Nephron (organoid): Measurements from ENCODE around the gene MYBPC3.

Experiments used
- H3K27ac Mint-ChIP-seq, 3 experiments: 2 replicates each; pipeline ENCODE4 v1.8.0; 2020; ENCODE audit warnings: mixed read lengths in 3 of 3, mild to moderate bottlenecking in 2 of 3, moderate library complexity in 1 of 3
- H3K27me3 Mint-ChIP-seq: 2 replicates; pipeline ENCODE4 v1.8.0; 2021; ENCODE audit warnings: low read depth, mild to moderate bottlenecking, moderate library complexity, mixed read lengths
- H3K36me3 Mint-ChIP-seq: 2 replicates; pipeline ENCODE4 v1.8.0; 2020; ENCODE audit warnings: low read depth, mixed read lengths
- H3K4me1 Mint-ChIP-seq: 2 replicates; pipeline ENCODE4 v1.8.0; 2020; ENCODE audit warnings: mixed read lengths
- H3K4me3 Mint-ChIP-seq, 3 experiments: 2 replicates each; pipeline ENCODE4 v1.8.0; 2020; ENCODE audit warnings: mild to moderate bottlenecking in 3 of 3, mixed read lengths in 3 of 3, moderate library complexity in 2 of 3
- H3K9me3 Mint-ChIP-seq: 2 replicates; pipeline ENCODE4 v1.8.0; 2020; ENCODE audit warnings: mixed read lengths
- TF ChIP-seq, protein P1 (sequence below), 3 experiments: fragments of 200-600 bp; sonication (generic); IDR thresholded peaks; one replicate each; pipeline ENCODE4 v1.5.0; 2021; ENCODE audit warnings: antibody characterized with exemption in 3 of 3; ENCODE audit not compliant: unreplicated experiment in 3 of 3

The MYBPC3 gene

DNA sequence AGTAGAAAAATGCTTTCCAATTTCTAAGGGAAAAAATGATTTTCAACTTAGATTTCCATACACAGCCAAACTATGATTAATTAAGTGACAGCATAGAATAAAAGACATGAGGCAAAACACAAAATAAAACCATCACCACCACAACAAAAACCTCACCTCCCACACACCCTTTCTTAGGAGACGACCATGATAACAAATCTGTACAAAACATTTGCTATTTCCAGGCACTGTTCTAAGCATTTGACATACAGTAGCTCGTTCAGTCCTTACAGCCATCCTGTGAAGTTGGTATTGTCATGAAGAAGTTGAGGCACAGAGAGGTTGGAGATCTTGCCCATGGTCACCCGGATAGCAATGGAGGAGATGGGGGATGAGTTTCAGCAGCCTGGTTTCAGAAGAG lies 17.2 kb upstream of the MYBPC3 start:
- no peaks in the 10 kb centered on the region for H3K4me1 Mint-ChIP-seq
- H3K36me3 Mint-ChIP-seq, result no peaks in the 10 kb centered on the region
- TF ChIP-seq, protein P1, sequence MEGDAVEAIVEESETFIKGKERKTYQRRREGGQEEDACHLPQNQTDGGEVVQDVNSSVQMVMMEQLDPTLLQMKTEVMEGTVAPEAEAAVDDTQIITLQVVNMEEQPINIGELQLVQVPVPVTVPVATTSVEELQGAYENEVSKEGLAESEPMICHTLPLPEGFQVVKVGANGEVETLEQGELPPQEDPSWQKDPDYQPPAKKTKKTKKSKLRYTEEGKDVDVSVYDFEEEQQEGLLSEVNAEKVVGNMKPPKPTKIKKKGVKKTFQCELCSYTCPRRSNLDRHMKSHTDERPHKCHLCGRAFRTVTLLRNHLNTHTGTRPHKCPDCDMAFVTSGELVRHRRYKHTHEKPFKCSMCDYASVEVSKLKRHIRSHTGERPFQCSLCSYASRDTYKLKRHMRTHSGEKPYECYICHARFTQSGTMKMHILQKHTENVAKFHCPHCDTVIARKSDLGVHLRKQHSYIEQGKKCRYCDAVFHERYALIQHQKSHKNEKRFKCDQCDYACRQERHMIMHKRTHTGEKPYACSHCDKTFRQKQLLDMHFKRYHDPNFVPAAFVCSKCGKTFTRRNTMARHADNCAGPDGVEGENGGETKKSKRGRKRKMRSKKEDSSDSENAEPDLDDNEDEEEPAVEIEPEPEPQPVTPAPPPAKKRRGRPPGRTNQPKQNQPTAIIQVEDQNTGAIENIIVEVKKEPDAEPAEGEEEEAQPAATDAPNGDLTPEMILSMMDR (IDR thresholded peaks at IDR 0.05; ENCODE audit: unreplicated experiment in 3 of 3), result no peak
- H3K9me3 Mint-ChIP-seq, result no peaks in the 10 kb centered on the region
- no peak overlapping the region for H3K27ac Mint-ChIP-seq
- H3K27me3 Mint-ChIP-seq, result peaks cover 6% of the 10 kb centered on the region
- H3K4me3 Mint-ChIP-seq, result no peak overlapping the region

DNA sequence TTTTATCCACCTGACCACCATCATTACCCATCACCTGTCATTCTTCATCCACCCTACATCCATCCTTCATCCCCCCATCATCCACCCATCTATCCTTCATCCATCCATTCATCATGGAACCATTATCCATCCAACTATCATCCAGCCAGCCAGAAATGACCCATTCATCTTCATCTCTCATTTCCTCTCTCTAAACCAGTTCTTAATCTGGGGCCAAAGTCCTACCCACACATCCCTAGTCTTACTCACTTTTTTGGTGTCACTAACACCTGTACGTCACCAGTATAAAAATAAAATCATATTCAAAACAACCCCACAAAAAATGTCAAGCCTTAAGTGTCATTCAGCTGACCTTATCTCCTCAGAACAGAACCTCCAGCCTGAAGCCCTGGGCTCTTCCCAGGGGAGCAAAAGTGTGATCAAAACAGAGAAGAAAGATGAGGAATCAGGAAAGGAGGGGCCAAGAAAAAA lies 13.6 kb upstream of the MYBPC3 start:
- Mint-ChIP-seq H3K36me3 (no peaks in the 10 kb centered on the region), H3K4me1 (no peaks in the 10 kb centered on the region), H3K27ac (no peak overlapping the region), H3K27me3 (no peaks in the 10 kb centered on the region), H3K9me3 (no peaks in the 10 kb centered on the region), H3K4me3 (no peak overlapping the region)
- TF ChIP-seq, protein P1 (IDR thresholded peaks at IDR 0.05; ENCODE audit: unreplicated experiment in 3 of 3), result no peak

DNA sequence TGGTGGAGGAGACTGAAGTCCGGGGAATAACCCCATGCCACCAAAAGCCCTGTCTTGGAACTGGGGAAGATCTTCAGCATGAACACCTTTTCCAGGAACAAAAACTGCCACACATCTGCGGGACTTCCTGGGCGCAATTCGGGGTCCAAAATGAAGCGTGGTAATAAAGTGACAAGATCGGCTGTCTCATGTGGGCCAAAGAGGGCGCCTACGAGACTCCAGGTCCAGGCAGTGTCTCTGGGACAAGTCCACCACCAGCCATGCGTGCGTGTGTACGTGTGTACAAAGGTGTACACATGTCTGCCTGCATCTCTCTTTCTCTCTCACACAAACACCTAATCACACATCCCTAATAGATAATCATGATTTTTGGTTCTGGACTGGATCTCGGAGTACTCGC lies 8.9 kb upstream of the MYBPC3 start:
- H3K9me3 Mint-ChIP-seq, result no peaks in the 10 kb centered on the region
- H3K4me1 Mint-ChIP-seq, result no peaks in the 10 kb centered on the region
- H3K4me3 Mint-ChIP-seq, result no peak overlapping the region
- TF ChIP-seq, protein P1 (IDR thresholded peaks at IDR 0.05; ENCODE audit: unreplicated experiment in 3 of 3), result no peak
- no peaks in the 10 kb centered on the region for H3K27me3 Mint-ChIP-seq
- H3K27ac Mint-ChIP-seq, result no peak overlapping the region
- no peaks in the 10 kb centered on the region for H3K36me3 Mint-ChIP-seq

DNA sequence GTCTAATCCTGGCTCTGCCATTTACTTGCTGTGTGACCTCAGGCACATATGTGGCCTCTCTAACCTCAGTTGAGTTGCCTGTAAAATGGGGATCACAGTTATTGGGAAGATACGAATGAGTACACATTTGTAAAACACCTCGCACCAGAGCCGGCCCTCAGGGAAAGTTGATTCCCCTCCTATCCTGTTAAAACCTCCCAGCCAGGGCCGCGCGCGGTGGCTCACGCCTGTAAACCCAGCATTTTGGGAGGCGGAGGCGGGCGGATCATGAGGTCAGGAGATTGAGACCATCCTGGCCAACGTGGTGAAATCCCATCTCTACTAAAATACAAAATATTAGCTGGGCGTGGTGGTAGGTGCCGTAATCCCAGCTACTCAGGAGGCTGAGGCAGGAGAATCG lies 7.8 kb upstream of the MYBPC3 start:
- H3K36me3 Mint-ChIP-seq, result no peaks in the 10 kb centered on the region
- TF ChIP-seq, protein P1 (IDR thresholded peaks at IDR 0.05; ENCODE audit: unreplicated experiment in 3 of 3), result no peak
- H3K27ac Mint-ChIP-seq, result no peak overlapping the region
- H3K4me3 Mint-ChIP-seq, result no peak overlapping the region
- no peaks in the 10 kb centered on the region for H3K4me1 Mint-ChIP-seq
- no peaks in the 10 kb centered on the region for H3K9me3 Mint-ChIP-seq
- no peaks in the 10 kb centered on the region for H3K27me3 Mint-ChIP-seq

DNA sequence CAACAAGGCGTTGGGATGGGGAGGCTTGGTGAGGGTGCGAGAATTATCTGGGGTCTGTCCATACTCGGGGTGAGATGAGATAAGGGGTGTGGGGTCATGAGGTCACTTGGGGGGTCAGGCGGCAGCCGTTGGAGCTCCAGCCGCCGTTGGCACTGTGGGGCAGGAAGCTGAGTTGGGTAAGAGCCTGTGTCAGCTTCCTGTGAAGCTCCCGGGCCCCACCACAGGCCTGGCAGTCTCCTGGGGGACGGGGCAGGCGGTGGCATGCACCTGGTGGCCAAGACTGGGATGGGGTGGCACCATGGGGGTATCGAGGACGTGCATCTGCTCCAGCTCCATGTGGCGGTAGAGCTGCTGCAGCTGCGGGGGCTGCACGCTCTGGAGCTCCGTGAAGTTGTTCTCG lies 7.1 kb upstream of the MYBPC3 start:
- TF ChIP-seq, protein P1 (IDR thresholded peaks at IDR 0.05; ENCODE audit: unreplicated experiment in 3 of 3), result no peak
- no peaks in the 10 kb centered on the region for H3K27me3 Mint-ChIP-seq
- H3K9me3 Mint-ChIP-seq, result no peaks in the 10 kb centered on the region
- no peaks in the 10 kb centered on the region for H3K36me3 Mint-ChIP-seq
- H3K4me1 Mint-ChIP-seq, result no peaks in the 10 kb centered on the region
- no peak overlapping the region for H3K4me3 Mint-ChIP-seq
- no peak overlapping the region for H3K27ac Mint-ChIP-seq

DNA sequence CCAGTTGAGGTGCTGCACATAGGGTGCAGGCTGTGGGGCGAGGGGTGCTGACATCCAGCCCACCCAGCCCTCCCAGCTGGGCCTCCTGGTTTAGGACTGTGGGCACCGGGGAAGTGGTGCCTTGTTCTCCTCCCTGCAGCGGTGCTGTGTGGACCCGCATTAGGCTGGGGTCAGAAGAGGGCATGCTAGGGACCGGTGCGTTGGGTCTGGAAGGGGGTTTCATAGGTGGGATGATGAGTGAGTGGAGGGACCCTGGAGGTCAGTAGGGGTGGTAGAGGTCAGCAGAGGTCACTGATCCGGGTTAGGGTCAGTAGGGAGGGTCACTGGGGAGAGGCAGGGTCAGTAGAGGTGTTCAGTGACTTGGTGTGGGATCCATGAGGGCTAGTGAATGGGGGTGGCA lies 6.7 kb upstream of the MYBPC3 start:
- H3K27ac Mint-ChIP-seq, result no peak overlapping the region
- H3K9me3 Mint-ChIP-seq, result no peaks in the 10 kb centered on the region
- TF ChIP-seq, protein P1 (IDR thresholded peaks at IDR 0.05; ENCODE audit: unreplicated experiment in 3 of 3), result no peak
- H3K4me3 Mint-ChIP-seq, result no peak overlapping the region
- no peaks in the 10 kb centered on the region for H3K36me3 Mint-ChIP-seq
- no peaks in the 10 kb centered on the region for H3K27me3 Mint-ChIP-seq
- no peaks in the 10 kb centered on the region for H3K4me1 Mint-ChIP-seq
